Hepatocyte (in vitro differentiated cells): ENCODE results near the gene YOD1. TPM values are rescaled to one million over a fixed set of nuclear protein-coding genes. Genes with fewer than 3 reads are reported as not detected.

Experiments used
- DNase-seq: peaks from one replicate; pipeline ENCODE4 v3.0.0-alpha.2; 2016; ENCODE audit warnings: low spot score
- H2AFZ ChIP-seq: fragments of 200-600 bp; sonication (generic); 2 replicates; pipeline ENCODE4 v1.6.0; 2016; ENCODE audit warnings: antibody characterized with exemption, mild to moderate bottlenecking
- H3K27ac ChIP-seq: fragments of 200-600 bp; sonication (generic); 2 replicates; pipeline ENCODE4 v1.5.1; 2016; ENCODE audit warnings: mild to moderate bottlenecking
- H3K27me3 ChIP-seq: fragments of 200-600 bp; sonication (generic); 2 replicates; pipeline ENCODE4 v1.6.1; 2016
- H3K36me3 ChIP-seq: fragments of 200-600 bp; sonication (generic); replicated peaks from 2 replicates; pipeline ENCODE4 v1.5.1; 2016; ENCODE audit warnings: low read depth; ENCODE audit not compliant: insufficient read depth
- H3K4me1 ChIP-seq: fragments of 200-600 bp; sonication (generic); 2 replicates; pipeline ENCODE4 v1.5.1; 2016; ENCODE audit warnings: mild to moderate bottlenecking, moderate library complexity; ENCODE audit not compliant: insufficient read depth
- H3K4me2 ChIP-seq: fragments of 200-600 bp; sonication (generic); 2 replicates; pipeline ENCODE4 v1.6.0; 2016
- H3K4me3 ChIP-seq: fragments of 200-600 bp; sonication (generic); 2 replicates; pipeline ENCODE4 v1.5.1; 2016; ENCODE audit warnings: mild to moderate bottlenecking
- H3K79me2 ChIP-seq: fragments of 200-600 bp; sonication (generic); 2 replicates; pipeline ENCODE4 v1.6.0; 2017; ENCODE audit warnings: mild to moderate bottlenecking
- H3K9me2 ChIP-seq: fragments of 200-600 bp; sonication (generic); replicated peaks from 2 replicates; pipeline ENCODE4 v1.6.0; 2017; ENCODE audit warnings: mild to moderate bottlenecking; ENCODE audit not compliant: insufficient read depth
- H3K9me3 ChIP-seq: fragments of 200-600 bp; sonication (generic); 2 replicates; pipeline ENCODE4 v1.5.1; 2016; ENCODE audit warnings: low read depth, mild to moderate bottlenecking
- H4K20me1 ChIP-seq: fragments of 200-600 bp; sonication (generic); 2 replicates; pipeline ENCODE4 v1.6.0; 2016; ENCODE audit warnings: mild to moderate bottlenecking; ENCODE audit not compliant: insufficient read depth, poor library complexity, severe bottlenecking
- CTCF ChIP-seq: fragments of 200-600 bp; sonication (generic); IDR thresholded peaks from 2 replicates; pipeline ENCODE4 v1.5.1; 2016; ENCODE audit warnings: antibody characterized with exemption, mild to moderate bottlenecking; ENCODE audit not compliant: poor library complexity
- EZH2 ChIP-seq: fragments of 200-600 bp; sonication (generic); IDR thresholded peaks from 2 replicates; pipeline ENCODE4 v1.6.1; 2016; ENCODE audit warnings: antibody characterized with exemption, mild to moderate bottlenecking, borderline replicate concordance
- EZH2phosphoT487 ChIP-seq: fragments of 200-600 bp; sonication (generic); IDR thresholded peaks from one replicate; pipeline ENCODE4 v1.6.1; 2018; ENCODE audit warnings: antibody characterized with exemption, mild to moderate bottlenecking, low read depth, moderate library complexity; ENCODE audit not compliant: unreplicated experiment, severe bottlenecking
- WGBS: methylation state at CpG from one replicate; pipeline ENCODE4 v1.1.6; 2016; ENCODE audit warnings: low lambda C conversion rate; ENCODE audit errors: missing lambda C conversion rate; 5-methylcytosine and 5-hydroxymethylcytosine counted together
- polyA plus RNA-seq: library from polyadenylated mRNA; unstranded; fragments of >200 nt; fragmentation: Nextera tagmentation; extraction: Ambion mirVana; gene quantifications from 2 replicates; pipeline ENCODE4 v1.2.1, GENCODE V29; 2016
- total RNA-seq: library from RNA; depleted of rRNA; stranded (reverse); fragments of >200 nt; gene quantifications from 2 replicates; pipeline ENCODE4 v1.2.3, GENCODE V29; 2014

The YOD1 gene
- total and polyA plus RNA-seq, 2 experiments from 2014 or later = 4.5 to 25.7 TPM

GRCh38 chr1:207062058-207062457 is 11.1 kb upstream of the YOD1 start:
- Histone ChIP-seq H3K79me2 (peaks cover 3% of the 10 kb centered on the region), H3K4me2 (no peak overlapping the region), H3K4me1 (no peaks in the 10 kb centered on the region), H3K9me3 (no peaks in the 10 kb centered on the region), H3K27me3 (no peaks in the 10 kb centered on the region), H3K4me3 (no peak overlapping the region), H3K9me2 (no peaks in the 10 kb centered on the region), H3K36me3 (no peaks in the 10 kb centered on the region), H3K27ac (no peak overlapping the region), H4K20me1 (no peaks in the 10 kb centered on the region), H2AFZ (no peak overlapping the region)
- DNase-seq = no peak
- WGBS = 83% methylated on average over 1 of the region's 1 CpG
- TF ChIP-seq EZH2 = no peak
- TF ChIP-seq EZH2phosphoT487 = no peak
- no peak for TF ChIP-seq CTCF

GRCh38 chr1:207060596-207060995 is 9.6 kb upstream of the YOD1 start:
- Histone ChIP-seq H3K9me3 (no peaks in the 10 kb centered on the region), H3K36me3 (no peaks in the 10 kb centered on the region), H3K4me1 (no peaks in the 10 kb centered on the region), H3K4me3 (no peak overlapping the region), H2AFZ (no peak overlapping the region), H4K20me1 (no peaks in the 10 kb centered on the region), H3K9me2 (no peaks in the 10 kb centered on the region), H3K27ac (no peak overlapping the region), H3K4me2 (no peak overlapping the region), H3K27me3 (no peaks in the 10 kb centered on the region), H3K79me2 (peaks cover 3% of the 10 kb centered on the region)
- 62% methylated on average over 3 of the region's 3 CpGs for WGBS
- TF ChIP-seq EZH2 = no peak
- no peak for TF ChIP-seq EZH2phosphoT487
- TF ChIP-seq CTCF = no peak
- no peak for DNase-seq

GRCh38 chr1:207059881-207060280 is 8.9 kb upstream of the YOD1 start:
- DNase-seq = no peak
- Histone ChIP-seq H3K4me3 (no peak overlapping the region), H2AFZ (no peak overlapping the region), H3K9me2 (no peaks in the 10 kb centered on the region), H4K20me1 (no peaks in the 10 kb centered on the region), H3K4me1 (no peaks in the 10 kb centered on the region), H3K27ac (no peak overlapping the region), H3K79me2 (peaks cover 3% of the 10 kb centered on the region), H3K36me3 (no peaks in the 10 kb centered on the region), H3K9me3 (no peaks in the 10 kb centered on the region), H3K27me3 (no peaks in the 10 kb centered on the region), H3K4me2 (no peak overlapping the region)
- TF ChIP-seq EZH2phosphoT487 (no peak), CTCF (no peak), EZH2 (no peak)
- 90% methylated on average over 4 of the region's 4 CpGs for WGBS
